ENCODE measurements around the gene CADM1.

GRCh38 chr11:115342142-115342541 lies 162.1 kb downstream of the CADM1 start:
- TF ChIP-seq CTCF (IDR thresholded peaks at IDR 0.05; ENCODE audit: extremely low read depth in 1 of 2, insufficient read depth in 1 of 2, low read depth in 1 of 2, low read length in 2 of 2) (no peak), POLR2A (IDR thresholded peaks at IDR 0.05; ENCODE audit: low read depth, low read length) (no peak), EZH2 (IDR thresholded peaks at IDR 0.05; ENCODE audit: borderline replicate concordance, low read depth, low read length, severe bottlenecking) (no peak), JUN (IDR thresholded peaks at IDR 0.05; ENCODE audit: borderline replicate concordance, insufficient read depth, insufficient read length, low read depth) (no peak), POLR2AphosphoS5 (IDR thresholded peaks at IDR 0.05; ENCODE audit: insufficient read depth, low read depth, low read length) (no peak), MAX (IDR thresholded peaks at IDR 0.05; ENCODE audit: insufficient read depth, insufficient read length) (no peak), MYC (IDR thresholded peaks at IDR 0.05; ENCODE audit: low read depth, low read length) (no peak), GATA2 (IDR thresholded peaks at IDR 0.05; ENCODE audit: insufficient read depth, insufficient read length, low read depth, low read length) (no peak), FOS (IDR thresholded peaks at IDR 0.05; ENCODE audit: borderline replicate concordance, insufficient read depth, low read length) (no peak)
